Thoracic aorta (tissue), 2 donors: ENCODE measurements around the gene JSRP1. TPM values are rescaled to one million over a fixed set of nuclear protein-coding genes. Genes with fewer than 3 reads are reported as not detected.

Experiments
- ATAC-seq: fragments of 150-250 bp; one replicate; pipeline ENCODE4 v1.8.0; 2017; ENCODE audit warnings: low read depth; ENCODE audit not compliant: insufficient number of reproducible peaks, low FRiP score
- DNase-seq: peaks from one replicate; pipeline ENCODE4 v3.0.0-alpha.2; 2020; ENCODE audit warnings: low spot score
- H3K27ac ChIP-seq, 2 donors: fragments of 200-600 bp; sonication (generic); 1 replicate in 1 of 2; 2 replicates in 1 of 2; pipeline ENCODE4 v1.5.1; 2016; ENCODE audit warnings: mild to moderate bottlenecking in 2 of 2, moderate library complexity in 2 of 2
- H3K27me3 ChIP-seq: fragments of 200-600 bp; sonication (generic); replicated peaks from 2 replicates; pipeline ENCODE4 v1.6.0; 2016; ENCODE audit warnings: mild to moderate bottlenecking; ENCODE audit not compliant: insufficient read depth
- H3K36me3 ChIP-seq: fragments of 200-600 bp; sonication (generic); one replicate; pipeline ENCODE4 v1.5.1; 2016
- H3K4me1 ChIP-seq, 2 donors: fragments of 200-600 bp; sonication (generic); 1 replicate in 1 of 2; 2 replicates in 1 of 2; pipeline versions ENCODE4 v1.5.1 to v1.6.0; 2016; ENCODE audit warnings: low read depth in 2 of 2, mild to moderate bottlenecking in 1 of 2; ENCODE audit not compliant: control insufficient read depth in 1 of 2
- H3K4me3 ChIP-seq: fragments of 200-600 bp; sonication (generic); 2 replicates; pipeline ENCODE4 v1.5.1; 2016; ENCODE audit warnings: mild to moderate bottlenecking
- H3K9me3 ChIP-seq: fragments of 200-600 bp; sonication (generic); 2 replicates; pipeline ENCODE4 v1.5.1; 2016
- total RNA-seq, 2 donors: library from RNA; depleted of rRNA; stranded (reverse); fragments of >200 nt; gene quantifications; one replicate each; pipeline versions ENCODE4 v1.1.0 to v1.2.3, GENCODE V29; 2016
- TF ChIP-seq, protein P1 (sequence below): fragments of 200-600 bp; sonication (generic); IDR thresholded peaks from one replicate; pipeline ENCODE4 v1.5.1; 2019; ENCODE audit warnings: antibody characterized with exemption

JSRP1 gene
- total RNA-seq, 2 donors from 2014 or later, result not detected

DNA sequence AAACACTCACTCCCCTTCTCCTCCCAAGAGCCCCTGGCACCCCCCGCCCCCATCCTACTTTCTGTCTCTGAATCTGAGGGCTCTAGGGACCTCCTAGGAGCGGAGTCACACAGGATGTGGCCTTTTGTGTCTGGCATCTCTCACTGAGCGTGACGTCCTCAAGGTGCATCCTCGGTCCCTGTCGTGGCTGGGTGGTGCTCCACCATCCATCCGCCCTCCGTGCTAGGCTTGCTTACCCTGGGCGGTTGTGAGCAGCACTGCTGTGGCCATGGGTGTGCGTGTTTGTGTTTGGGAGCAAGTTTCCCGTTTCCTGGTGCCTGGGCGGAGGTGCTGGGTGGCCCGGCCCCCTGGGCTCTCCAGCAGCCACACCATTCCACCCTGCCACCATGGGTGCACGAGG lies 32.3 kb downstream of the JSRP1 start:
- Histone ChIP-seq H3K27me3 (no peaks in the 10 kb centered on the region), H3K36me3 (peaks cover 34% of the 10 kb centered on the region)

DNA sequence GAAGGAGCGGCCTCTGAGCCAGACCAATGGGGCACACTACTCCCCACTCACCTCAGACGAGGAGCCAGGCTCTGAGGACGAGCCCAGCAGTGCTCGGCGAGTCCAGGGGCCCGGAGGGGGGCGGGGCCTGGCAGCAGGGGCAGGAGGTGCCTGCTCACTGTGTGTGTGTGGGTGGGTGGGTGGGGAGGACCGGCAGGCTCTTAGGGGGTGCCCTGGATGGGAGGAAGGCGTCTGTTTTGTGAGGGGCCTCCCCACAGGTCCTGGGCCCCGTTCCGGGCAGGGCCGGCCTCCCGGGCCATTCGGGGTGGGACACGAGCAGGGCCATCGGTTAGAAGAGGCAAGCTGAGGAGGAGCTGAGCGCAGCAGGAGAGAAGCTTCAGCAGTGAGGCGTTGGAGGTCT lies 32.8 kb downstream of the JSRP1 start:
- Histone ChIP-seq H3K9me3 (no peaks in the 10 kb centered on the region), H3K4me3 (no peak overlapping the region), H3K36me3 (peaks cover 34% of the 10 kb centered on the region), H3K4me1 (no peaks in the 10 kb centered on the region), H3K27me3 (no peaks in the 10 kb centered on the region), H3K27ac (no peak overlapping the region)
- TF ChIP-seq, protein P1, sequence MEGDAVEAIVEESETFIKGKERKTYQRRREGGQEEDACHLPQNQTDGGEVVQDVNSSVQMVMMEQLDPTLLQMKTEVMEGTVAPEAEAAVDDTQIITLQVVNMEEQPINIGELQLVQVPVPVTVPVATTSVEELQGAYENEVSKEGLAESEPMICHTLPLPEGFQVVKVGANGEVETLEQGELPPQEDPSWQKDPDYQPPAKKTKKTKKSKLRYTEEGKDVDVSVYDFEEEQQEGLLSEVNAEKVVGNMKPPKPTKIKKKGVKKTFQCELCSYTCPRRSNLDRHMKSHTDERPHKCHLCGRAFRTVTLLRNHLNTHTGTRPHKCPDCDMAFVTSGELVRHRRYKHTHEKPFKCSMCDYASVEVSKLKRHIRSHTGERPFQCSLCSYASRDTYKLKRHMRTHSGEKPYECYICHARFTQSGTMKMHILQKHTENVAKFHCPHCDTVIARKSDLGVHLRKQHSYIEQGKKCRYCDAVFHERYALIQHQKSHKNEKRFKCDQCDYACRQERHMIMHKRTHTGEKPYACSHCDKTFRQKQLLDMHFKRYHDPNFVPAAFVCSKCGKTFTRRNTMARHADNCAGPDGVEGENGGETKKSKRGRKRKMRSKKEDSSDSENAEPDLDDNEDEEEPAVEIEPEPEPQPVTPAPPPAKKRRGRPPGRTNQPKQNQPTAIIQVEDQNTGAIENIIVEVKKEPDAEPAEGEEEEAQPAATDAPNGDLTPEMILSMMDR, result no peak
- DNase-seq (no peak), ATAC-seq (no peak)

More for the DNA sequence above, 32.3 kb downstream of the JSRP1 start:
- H3K27ac ChIP-seq, result no peak overlapping the region
- no peak overlapping the region for H3K4me3 ChIP-seq
- TF ChIP-seq, protein P1, result no peak
- ATAC-seq (no peak), DNase-seq (no peak)
- H3K4me1 ChIP-seq, result no peaks in the 10 kb centered on the region
- H3K9me3 ChIP-seq, result no peaks in the 10 kb centered on the region

DNA sequence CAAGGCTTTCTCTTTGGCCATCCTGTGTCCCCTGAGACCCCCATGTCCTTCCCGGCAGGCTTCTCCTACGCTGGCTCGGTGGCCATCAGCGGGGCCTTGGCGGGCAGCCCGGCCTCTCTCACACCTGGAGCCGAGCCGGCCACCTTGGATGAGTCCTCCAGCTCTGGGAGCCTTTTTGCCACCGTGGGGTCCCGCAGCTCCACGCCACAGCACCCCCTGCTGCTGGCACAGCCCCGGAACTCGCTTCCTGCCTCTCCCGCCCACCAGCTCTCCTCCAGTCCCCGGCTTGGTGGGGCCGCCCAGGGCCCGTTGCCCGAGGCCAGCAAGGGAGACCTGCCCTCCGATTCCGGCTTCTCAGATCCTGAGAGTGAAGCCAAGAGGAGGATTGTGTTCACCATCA lies 34.3 kb downstream of the JSRP1 start:
- H3K27me3 ChIP-seq, result no peaks in the 10 kb centered on the region
- ATAC-seq (no peak), DNase-seq (no peak)
- TF ChIP-seq, protein P1, result no peak
- no peak overlapping the region for H3K27ac ChIP-seq
- H3K9me3 ChIP-seq, result no peaks in the 10 kb centered on the region
- peaks cover 40% of the 10 kb centered on the region for H3K36me3 ChIP-seq
- H3K4me3 ChIP-seq, result no peak overlapping the region
- no peaks in the 10 kb centered on the region for H3K4me1 ChIP-seq

DNA sequence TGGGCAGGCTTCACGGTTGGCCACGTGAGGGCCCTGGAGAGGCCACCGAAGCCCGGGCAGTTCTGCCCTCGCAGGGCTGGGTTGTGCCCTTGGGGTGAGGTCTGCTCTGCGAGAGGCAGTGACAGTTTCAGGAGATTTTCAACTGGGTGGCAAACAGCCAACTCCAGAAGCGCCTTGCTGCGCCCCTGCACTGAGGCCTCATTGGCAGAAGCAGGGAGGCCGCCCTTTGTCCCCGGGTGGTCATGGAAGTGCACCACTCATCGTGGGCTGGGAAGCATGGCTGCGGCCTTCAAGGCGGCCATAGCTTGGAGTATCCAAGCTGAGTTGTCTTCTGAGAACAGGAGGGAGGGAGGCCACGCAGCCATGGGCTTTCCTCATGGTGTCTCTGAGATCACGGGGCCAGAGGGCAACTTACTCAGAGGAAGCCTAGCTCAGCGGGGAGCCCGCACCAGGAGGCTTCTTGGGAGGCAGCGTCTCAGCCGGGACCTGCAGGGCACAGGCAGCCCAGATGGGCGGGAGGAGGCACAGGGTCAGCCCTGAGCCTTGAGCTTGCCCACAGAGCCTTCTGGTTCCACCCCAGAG lies 34.9 kb downstream of the JSRP1 start:
- no peak overlapping the region for H3K4me3 ChIP-seq
- H3K27ac ChIP-seq, result no peak overlapping the region
- H3K27me3 ChIP-seq, result no peaks in the 10 kb centered on the region
- no peak for ATAC-seq
- no peak for DNase-seq
- peaks cover 38% of the 10 kb centered on the region for H3K36me3 ChIP-seq
- no peaks in the 10 kb centered on the region for H3K9me3 ChIP-seq
- TF ChIP-seq, protein P1, result no peak
- H3K4me1 ChIP-seq, result no peaks in the 10 kb centered on the region

DNA sequence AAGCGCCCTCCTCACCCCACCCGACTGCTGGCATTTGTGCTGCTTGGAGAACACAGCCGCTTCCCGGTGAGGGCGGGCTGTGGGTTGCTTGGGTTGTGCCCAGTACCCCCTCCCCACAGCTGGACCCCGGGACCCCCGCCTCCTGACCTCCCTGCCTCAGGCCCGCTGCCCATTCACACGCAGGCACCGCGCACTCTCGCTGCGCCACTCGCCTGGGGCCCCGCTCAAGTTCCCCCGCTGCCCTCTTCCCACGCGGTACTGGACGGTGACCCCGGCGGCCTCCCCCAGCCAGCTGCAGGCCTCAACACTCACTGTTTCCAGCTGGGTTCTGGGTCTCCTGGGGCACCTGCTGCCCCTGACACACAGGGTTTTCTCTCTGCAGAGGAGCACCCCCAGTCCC lies 36.5 kb downstream of the JSRP1 start:
- TF ChIP-seq, protein P1, result no peak
- Histone ChIP-seq H3K27me3 (no peaks in the 10 kb centered on the region), H3K36me3 (peaks cover 38% of the 10 kb centered on the region), H3K9me3 (no peaks in the 10 kb centered on the region), H3K4me1 (no peaks in the 10 kb centered on the region), H3K4me3 (no peak overlapping the region), H3K27ac (no peak overlapping the region)
- ATAC-seq (no peak), DNase-seq (no peak)
